K562 (cell line): ENCODE data around the gene P2RX1. TPM values are rescaled to one million over a fixed set of nuclear protein-coding genes. Genes with fewer than 3 reads are reported as not detected.

Experiments used
- ATAC-seq: fragments of 200-7000 bp; cut with Tn5 transposase; 3 replicates; pipeline ENCODE4 v1.9.1; 2020; ENCODE audit warnings: moderate library complexity
- BruUV-seq: library from RNA; stranded (reverse); fragments of 400-500 nt; replicated peaks from 2 replicates; lab custom pipeline; 2021; lab: Mats Ljungman, UMichigan
- CTCF ChIA-PET: fragments of 300-600 bp; formaldehyde crosslinking; extraction: SDS; loops from one replicate; lab custom pipeline; 2021; ENCODE audit warnings: low intra/inter-chr PET ratio; lab: Yijun Ruan, JAX
- POLR2A ChIA-PET: fragments of 300-600, 350-650 bp; sonication (Branson Sonifier 250); formaldehyde crosslinking; extraction: SDS; loops from one replicate; lab custom pipeline; 2021; ENCODE audit warnings: antibody characterized with exemption, inconsistent platforms; lab: Yijun Ruan, JAX
- DNase-seq, 4 experiments: peaks; one replicate each; pipeline versions ENCODE4 v3.0.0 to v3.0.0-alpha.2; 2011 to 2018; ENCODE audit warnings: low spot score in 3 of 4, mixed read lengths in 3 of 4; ENCODE audit errors: extremely low read depth in 1 of 4
- FAIRE-seq: peaks from 2 replicates; lab custom pipeline; 2011; peaks lifted over from hg19 to GRCh38; lab: Jason Lieb, UNC
- H2AFZ ChIP-seq: 2 replicates; pipeline ENCODE4 v1.6.0; 2011; ENCODE audit warnings: low read depth, low read length, control low read depth, inconsistent platforms
- H3K27ac ChIP-seq: fragments of 200-600 bp; 3 replicates; pipeline ENCODE4 v1.8.0; 2011; ENCODE audit warnings: low read depth, mild to moderate bottlenecking, control low read depth, inconsistent platforms, low read length, moderate library complexity, mixed read lengths; ENCODE audit errors: extremely low read depth
- H3K27me3 ChIP-seq, 2 experiments: fragments of 300-600 bp in 1 of 2; 2 replicates in 1 of 2; 3 replicates in 1 of 2; pipeline versions ENCODE4 v1.6.0 to v1.8.0; 2011; ENCODE audit warnings: inconsistent platforms in 2 of 2, low read length in 2 of 2, mild to moderate bottlenecking in 1 of 2, mixed read lengths in 1 of 2, moderate library complexity in 1 of 2; ENCODE audit not compliant: control insufficient read depth in 2 of 2, insufficient read depth in 2 of 2
- H3K36me3 ChIP-seq: fragments of 300-600 bp; 3 replicates; pipeline ENCODE4 v1.8.0; 2011; ENCODE audit warnings: mild to moderate bottlenecking, low read length, inconsistent platforms; ENCODE audit not compliant: control insufficient read depth, insufficient read depth
- H3K4me1 ChIP-seq, 2 experiments: fragments of 200-600 bp in 1 of 2; replicated peaks in 1 of 2; 2 replicates in 1 of 2; 3 replicates in 1 of 2; pipeline versions ENCODE4 v1.5.1 to v1.8.0; 2011; ENCODE audit warnings: inconsistent platforms in 2 of 2, low read length in 2 of 2, mild to moderate bottlenecking in 1 of 2, mixed read lengths in 1 of 2, moderate library complexity in 1 of 2; ENCODE audit not compliant: control insufficient read depth in 2 of 2, insufficient read depth in 2 of 2
- H3K4me2 ChIP-seq: 2 replicates; pipeline ENCODE4 v1.6.1; 2011; ENCODE audit warnings: low read length, control low read depth, inconsistent platforms, mixed read lengths; ENCODE audit not compliant: insufficient read depth
- H3K4me3 ChIP-seq: fragments of 200-600 bp; sonication (generic), shearing (Covaris generic); 2 replicates; pipeline ENCODE4 v1.5.1; 2016; ENCODE audit warnings: control low read depth, inconsistent platforms
- H3K79me2 ChIP-seq: fragments of 200-600 bp; 3 replicates; pipeline ENCODE4 v1.8.0; 2011; ENCODE audit warnings: low read length, inconsistent platforms; ENCODE audit not compliant: control insufficient read depth, insufficient read depth
- H3K9ac ChIP-seq, 2 experiments: 2 replicates each; pipeline versions ENCODE4 v1.6.0 to v1.6.1; 2011; ENCODE audit warnings: low read depth in 2 of 2, low read length in 2 of 2, control low read depth in 1 of 2, inconsistent platforms in 1 of 2, mild to moderate bottlenecking in 1 of 2, mixed read lengths in 1 of 2; ENCODE audit not compliant: insufficient read depth in 1 of 2
- H3K9me1 ChIP-seq: one replicate; pipeline ENCODE4 v1.6.0; 2011; ENCODE audit warnings: inconsistent platforms, mild to moderate bottlenecking, low read length, moderate library complexity; ENCODE audit not compliant: control insufficient read depth, insufficient read depth
- H3K9me3 ChIP-seq: replicated peaks from 2 replicates; pipeline ENCODE4 v1.5.1; 2011; ENCODE audit warnings: low read depth, low read length, inconsistent platforms; ENCODE audit not compliant: control insufficient read depth, insufficient read depth
- H4K20me1 ChIP-seq: replicated peaks from 2 replicates; pipeline ENCODE4 v1.6.1; 2011; ENCODE audit warnings: low read length, inconsistent platforms, mixed read lengths; ENCODE audit not compliant: control insufficient read depth, insufficient read depth
- HDAC1 ChIP-seq, 2 experiments: fragments of 450-650 bp; IDR thresholded peaks; 2 replicates each; pipeline ENCODE4 v1.6.1; 2016 to 2017; ENCODE audit warnings: inconsistent platforms in 1 of 2, mild to moderate bottlenecking in 1 of 2, moderate library complexity in 1 of 2
- HMBOX1 ChIP-seq: sonication (generic); IDR thresholded peaks from 2 replicates; pipeline ENCODE4 v1.6.1; 2016
- IFI16 ChIP-seq: fragments of 250-450 bp; sonication (Bioruptor Pico); IDR thresholded peaks from 2 replicates; pipeline ENCODE4 v2.1.2; 2022; ENCODE audit warnings: mild to moderate bottlenecking, inconsistent platforms
- MEF2A ChIP-seq: IDR thresholded peaks from 2 replicates; pipeline ENCODE4 v1.6.1; 2011; ENCODE audit warnings: low read depth, mild to moderate bottlenecking, low read length, moderate library complexity; ENCODE audit not compliant: control insufficient read depth
- NRF1 ChIP-seq, 2 experiments: fragments of 450-650 bp; IDR thresholded peaks in 1 of 2; conservative IDR thresholded peaks in 1 of 2; 2 replicates each; pipeline ENCODE4 v1.6.1; 2014; ENCODE audit warnings: mild to moderate bottlenecking in 2 of 2
- POLR2A ChIP-seq: fragments of 450-650 bp; conservative IDR thresholded peaks from 2 replicates; pipeline ENCODE4 v1.6.1; 2016
- POLR2G ChIP-seq: fragments of 200-400 bp; formaldehyde crosslinking; IDR thresholded peaks from 2 replicates; pipeline ENCODE4 v1.6.1; 2017; ENCODE audit warnings: low read depth, mild to moderate bottlenecking, antibody characterized with exemption, low read length, moderate library complexity
- RBFOX2 ChIP-seq: fragments of 200-400 bp; formaldehyde crosslinking; IDR thresholded peaks from 2 replicates; pipeline ENCODE4 v1.6.1; 2017; ENCODE audit warnings: low read depth, mild to moderate bottlenecking, low read length, moderate library complexity
- RBM22 ChIP-seq: fragments of 200-400 bp; formaldehyde crosslinking; IDR thresholded peaks from 2 replicates; pipeline ENCODE4 v1.6.1; 2018; ENCODE audit warnings: low read length, low read depth; ENCODE audit not compliant: poor library complexity, severe bottlenecking
- SFPQ ChIP-seq: fragments of 200-400 bp; formaldehyde crosslinking; IDR thresholded peaks from 2 replicates; pipeline ENCODE4 v1.6.1; 2017; ENCODE audit warnings: mild to moderate bottlenecking, low read depth, low read length, moderate library complexity
- SIN3B ChIP-seq: fragments of 450-650 bp; IDR thresholded peaks from 2 replicates; pipeline ENCODE4 v1.6.1; 2017; ENCODE audit warnings: low read depth, mild to moderate bottlenecking, moderate library complexity
- SREBF1 ChIP-seq: fragments of 150-350 bp; IDR thresholded peaks from 2 replicates; pipeline ENCODE4 v1.6.1; 2014; ENCODE audit warnings: antibody characterized with exemption, low read depth, low read length, borderline replicate concordance
- TAF9B ChIP-seq: fragments of 450-650 bp; IDR thresholded peaks from 2 replicates; pipeline ENCODE4 v1.6.1; 2018; ENCODE audit warnings: mild to moderate bottlenecking; ENCODE audit not compliant: partially characterized antibody
- THRB ChIP-seq: fragments of 450-650 bp; formaldehyde crosslinking; conservative IDR thresholded peaks from 2 replicates; pipeline ENCODE4 v1.4.0; 2022; ENCODE audit warnings: mild to moderate bottlenecking, missing genetic modification characterization
- ZBTB33 ChIP-seq: sonication (generic); formaldehyde crosslinking; IDR thresholded peaks from 2 replicates; pipeline ENCODE4 v1.8.1; 2023; ENCODE audit warnings: mild to moderate bottlenecking, missing genetic modification reagents
- ZNF77 ChIP-seq: fragments of 250-450 bp; sonication (Bioruptor Pico); IDR thresholded peaks from 2 replicates; pipeline ENCODE4 v1.5.0; 2020
- WGBS: fragments of 100-300 bp; shearing (Covaris generic); methylation state at CpG from one replicate; pipeline ENCODE4 v1.1.6; 2016; ENCODE audit warnings: low coverage, mixed read lengths; ENCODE audit not compliant: insufficient coverage; ENCODE audit errors: missing lambda C conversion rate; 5-methylcytosine and 5-hydroxymethylcytosine counted together
- in situ Hi-C: fragments of 300-500 bp; cut with MboI; formaldehyde crosslinking; loops from 4 replicates; pipeline ENCODE4 v1.15.0; 2018; ENCODE audit warnings: inconsistent platforms, mixed read lengths
- intact Hi-C: fragments of 100-400 bp; cut with micrococcal nuclease; formaldehyde crosslinking; loops from 2 replicates; pipeline ENCODE4 v1.14.2; 2022
- polyA plus RNA-seq, 8 experiments: library from polyadenylated mRNA; depleted of rRNA in 4 of 8; stranded (reverse) in 5 of 8; unstranded in 3 of 8; fragments of >200 nt; fragmentation: Nextera tagmentation in 2 of 8; fragmentation: Illumina TruSeq in 1 of 8; extraction: Ambion mirVana in 2 of 8; extraction: Trizol in 1 of 8; gene quantifications; 2 replicates each; pipeline versions ENCODE4 v1.2.1 to v1.2.3, GENCODE V29; 2011 to 2014; ENCODE audit warnings: inconsistent platforms in 1 of 8, missing spikeins in 1 of 8
- total RNA-seq, 7 experiments: library from RNA; depleted of rRNA in 6 of 7; stranded (reverse); fragments of >200 nt in 6 of 7; fragmentation: Illumina TruSeq in 2 of 7; extraction: Trizol in 2 of 7; gene quantifications; 2 replicates each; pipeline versions ENCODE4 v1.2.1 to v1.2.3, GENCODE V29; 2011 to 2021; ENCODE audit warnings: low replicate concordance in 1 of 7

The P2RX1 gene
- total and polyA plus RNA-seq, 9 of the 15 experiments (the other 6 are each of a cell fraction or from before 2014, with no cell fraction given), result 0.27 to 20.3 (median 10.3) TPM

DNA sequence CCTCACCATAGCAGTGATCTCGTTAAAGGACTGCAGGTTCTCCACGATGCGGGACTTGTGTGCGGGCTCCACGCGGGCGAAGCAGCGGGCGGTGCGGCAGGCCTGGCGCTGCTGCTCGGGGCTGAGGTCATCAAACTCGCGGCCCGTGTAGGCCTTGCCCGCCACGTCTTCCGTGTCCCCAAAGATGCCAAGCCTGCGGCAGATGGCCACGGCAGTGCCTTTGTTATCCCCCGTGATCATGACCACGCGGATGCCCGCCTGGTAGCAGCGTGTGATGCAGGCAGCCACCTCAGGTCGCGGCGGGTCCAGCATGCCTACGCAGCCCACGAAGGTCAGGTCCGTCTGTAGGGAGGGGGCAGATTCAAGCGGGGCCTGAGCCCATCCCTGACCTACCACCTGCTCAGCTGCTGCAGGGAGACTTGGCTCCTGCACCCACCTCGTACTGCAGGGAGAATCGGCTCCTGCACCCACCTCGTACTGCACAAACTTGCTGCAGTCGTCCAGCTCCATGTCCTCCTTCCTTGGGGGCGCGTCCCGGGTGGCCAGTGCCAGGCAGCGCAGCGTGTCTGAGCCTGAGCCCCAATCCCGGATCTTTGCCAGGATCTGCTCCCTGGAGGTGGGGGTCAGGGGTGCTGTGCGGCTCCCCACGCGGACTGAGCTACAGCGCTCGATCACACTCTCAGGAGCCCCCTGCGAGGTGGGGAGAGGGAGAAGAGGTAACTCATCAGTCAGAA is 24.9 kb upstream of the P2RX1 start:
- intact Hi-C loops, result no loop called here
- H3K79me2 ChIP-seq, result no peaks in the 10 kb centered on the region
- H3K4me2 ChIP-seq, result no peak overlapping the region
- POLR2A ChIA-PET, result no interaction called here
- CTCF ChIA-PET, result no interaction called here
- no peak overlapping the region for H3K4me3 ChIP-seq
- no peaks in the 10 kb centered on the region for H4K20me1 ChIP-seq
- no peaks in the 10 kb centered on the region for H3K9me1 ChIP-seq
- no peaks in the 10 kb centered on the region for H3K27me3 ChIP-seq
- H3K9me3 ChIP-seq, result no peaks in the 10 kb centered on the region
- peak; percentile 67 for TF ChIP-seq POLR2G
- TF ChIP-seq THRB (CRISPR knock-in tag), result no peak
- no peak for TF ChIP-seq HMBOX1
- no peak for TF ChIP-seq SIN3B
- TF ChIP-seq MEF2A, result no peak
- peak; percentile 79 for TF ChIP-seq ZBTB33 (CRISPR knock-in tag)
- no peak for TF ChIP-seq POLR2A
- 0 out of 2 replicates have a peak, but pooled peaks have one; percentile 40 for TF ChIP-seq RBFOX2
- peak; percentile 37 for TF ChIP-seq RBM22
- TF ChIP-seq TAF9B, result no peak
- no peak for TF ChIP-seq IFI16 (CRISPR knock-in tag)
- no peak for TF ChIP-seq HDAC1 (IDR thresholded peaks at IDR 0.05)
- no peak for TF ChIP-seq SFPQ
- TF ChIP-seq SREBF1, result no peak
- no peak for TF ChIP-seq NRF1 (conservative IDR thresholded peaks at IDR 0.05 in 1 of 2, IDR thresholded peaks at IDR 0.05 in 1 of 2)
- TF ChIP-seq ZNF77, result no peak
- WGBS, result 91% methylated on average over 17 of the region's 48 CpGs
- no peak for FAIRE-seq
- DNase-seq, result no peak
- H3K9ac ChIP-seq, result no peak overlapping the region
- peaks cover 2 to 27% of the 10 kb centered on the region in 2 experiments; a peak in 3 of 5 replicates for H3K4me1 ChIP-seq
- no peak overlapping the region for H3K27ac ChIP-seq
- ATAC-seq, result no peak
- in situ Hi-C loops, result no loop called here
- BruUV-seq, result no TSS peak
- peaks cover 75% of the 10 kb centered on the region; the same call in 2 of the 3 replicates for H3K36me3 ChIP-seq
- H2AFZ ChIP-seq, result no peak overlapping the region
